ENCODE data around the gene TMED4.
A peak's percentile ranks its signal among the peaks of the same experiment; 100 is the strongest.
"Not testable (repeated sequence)": the region's sequence is repeated elsewhere in the genome, so short reads cannot be mapped to it uniquely, and the experiment has no call there.

Gene TMED4

DNA sequence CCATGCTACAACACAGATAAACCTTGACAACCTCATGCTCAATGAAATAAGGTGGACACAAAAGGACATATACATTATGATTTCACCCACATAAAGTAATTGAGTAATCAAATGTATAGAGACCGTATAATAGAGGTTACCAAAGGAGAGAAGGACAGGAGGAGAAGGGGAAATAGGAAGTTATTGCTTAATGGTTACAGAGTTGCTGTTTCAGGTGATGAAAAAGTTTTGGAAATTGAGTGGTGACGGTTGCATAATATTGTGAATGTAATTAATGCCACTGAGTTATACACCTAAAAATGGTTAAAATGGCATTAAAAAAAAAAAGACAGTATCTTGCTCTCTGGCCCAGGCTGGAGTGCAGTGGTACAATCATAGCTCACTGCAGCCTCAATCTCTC, 22.9 kb upstream of the TMED4 start:
- no peak overlapping the region for H3K9ac ChIP-seq

DNA sequence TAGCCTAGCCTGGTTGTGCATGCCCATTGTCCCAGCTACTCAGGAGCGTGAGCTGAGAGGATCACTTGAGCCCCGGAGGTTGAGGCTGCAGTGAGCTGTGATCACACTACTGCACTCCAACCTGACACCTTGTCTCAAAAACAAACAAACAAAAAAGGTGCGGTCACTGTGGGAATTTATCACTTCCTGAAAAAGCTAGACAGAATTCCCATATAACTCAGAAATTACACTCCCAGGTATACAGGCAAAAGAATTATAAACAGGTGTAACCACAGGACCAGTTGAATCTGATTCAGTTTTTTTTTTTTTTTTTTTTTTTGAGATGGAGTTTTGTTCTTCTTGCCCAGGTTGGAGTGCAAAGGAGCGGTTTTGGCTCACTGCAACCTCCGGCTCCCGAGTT, 21.2 kb upstream of the TMED4 start:
- Histone ChIP-seq H3K4me1 (ENCODE audit: low read depth, poor library complexity, severe bottlenecking) (peaks cover 29% of the 10 kb centered on the region), H4K20me1 (ENCODE audit: insufficient read depth) (no peaks in the 10 kb centered on the region), H3K27ac (no peak overlapping the region), H3K4me2 (no peak overlapping the region), H3K36me3 (ENCODE audit: insufficient read depth) (no peaks in the 10 kb centered on the region), H3K27me3 (ENCODE audit: insufficient read depth, low read depth) (no peaks in the 10 kb centered on the region), H3K79me2 (ENCODE audit: insufficient read depth, low read depth) (peaks cover 12% of the 10 kb centered on the region), H2AFZ (ENCODE audit: low read depth) (no peak overlapping the region), H3K9ac (no peak overlapping the region), H3K4me3 (IDR thresholded peaks at IDR 0.05; ENCODE audit: insufficient read depth, low read depth, low read length) (no peak overlapping the region)
- TF ChIP-seq, protein P1, sequence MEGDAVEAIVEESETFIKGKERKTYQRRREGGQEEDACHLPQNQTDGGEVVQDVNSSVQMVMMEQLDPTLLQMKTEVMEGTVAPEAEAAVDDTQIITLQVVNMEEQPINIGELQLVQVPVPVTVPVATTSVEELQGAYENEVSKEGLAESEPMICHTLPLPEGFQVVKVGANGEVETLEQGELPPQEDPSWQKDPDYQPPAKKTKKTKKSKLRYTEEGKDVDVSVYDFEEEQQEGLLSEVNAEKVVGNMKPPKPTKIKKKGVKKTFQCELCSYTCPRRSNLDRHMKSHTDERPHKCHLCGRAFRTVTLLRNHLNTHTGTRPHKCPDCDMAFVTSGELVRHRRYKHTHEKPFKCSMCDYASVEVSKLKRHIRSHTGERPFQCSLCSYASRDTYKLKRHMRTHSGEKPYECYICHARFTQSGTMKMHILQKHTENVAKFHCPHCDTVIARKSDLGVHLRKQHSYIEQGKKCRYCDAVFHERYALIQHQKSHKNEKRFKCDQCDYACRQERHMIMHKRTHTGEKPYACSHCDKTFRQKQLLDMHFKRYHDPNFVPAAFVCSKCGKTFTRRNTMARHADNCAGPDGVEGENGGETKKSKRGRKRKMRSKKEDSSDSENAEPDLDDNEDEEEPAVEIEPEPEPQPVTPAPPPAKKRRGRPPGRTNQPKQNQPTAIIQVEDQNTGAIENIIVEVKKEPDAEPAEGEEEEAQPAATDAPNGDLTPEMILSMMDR (conservative IDR thresholded peaks at IDR 0.05; ENCODE audit: low read depth, low read length) = no peak

More for the DNA sequence above, 22.9 kb upstream of the TMED4 start:
- Histone ChIP-seq H3K36me3 (ENCODE audit: insufficient read depth) (no peaks in the 10 kb centered on the region), H3K4me1 (ENCODE audit: low read depth, poor library complexity, severe bottlenecking) (peaks cover 27% of the 10 kb centered on the region), H3K4me3 (IDR thresholded peaks at IDR 0.05; ENCODE audit: insufficient read depth, low read depth, low read length) (no peak overlapping the region), H3K27me3 (ENCODE audit: insufficient read depth, low read depth) (no peaks in the 10 kb centered on the region), H2AFZ (ENCODE audit: low read depth) (peak overlapping the region; percentile 62; the same call in 1 of the 2 replicates), H3K4me2 (peak overlapping the region; percentile 89; the same call in 1 of the 2 replicates), H4K20me1 (ENCODE audit: insufficient read depth) (no peaks in the 10 kb centered on the region), H3K79me2 (ENCODE audit: insufficient read depth, low read depth) (peaks cover 29% of the 10 kb centered on the region), H3K27ac (no peak overlapping the region)
- TF ChIP-seq, protein P1 (conservative IDR thresholded peaks at IDR 0.05; ENCODE audit: low read depth, low read length) = no peak

DNA sequence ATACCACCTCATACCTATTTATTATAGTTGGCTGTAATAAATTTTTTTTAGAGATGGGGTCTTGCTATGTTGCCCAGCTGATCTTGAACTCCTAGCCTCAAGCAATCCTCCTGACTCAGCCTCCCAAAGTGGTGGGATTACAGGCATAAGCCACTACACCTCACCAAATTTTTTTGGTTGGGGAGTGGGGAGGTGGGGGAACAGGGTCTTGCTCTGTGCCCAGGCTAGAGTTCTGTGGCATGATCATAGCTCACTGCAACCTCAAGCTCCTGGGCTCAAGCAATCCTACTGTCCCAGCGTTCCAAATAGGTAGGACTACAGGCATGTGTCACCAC, 20.5 kb upstream of the TMED4 start:
- H3K27me3 ChIP-seq (ENCODE audit: insufficient read depth, low read depth) = no peaks in the 10 kb centered on the region
- peaks cover 5% of the 10 kb centered on the region for H3K79me2 ChIP-seq (ENCODE audit: insufficient read depth, low read depth)
- no peak overlapping the region for H3K4me3 ChIP-seq (IDR thresholded peaks at IDR 0.05; ENCODE audit: insufficient read depth, low read depth, low read length)
- no peak overlapping the region for H3K4me2 ChIP-seq
- H3K4me1 ChIP-seq (ENCODE audit: low read depth, poor library complexity, severe bottlenecking) = peaks cover 25% of the 10 kb centered on the region
- no peaks in the 10 kb centered on the region for H4K20me1 ChIP-seq (ENCODE audit: insufficient read depth)
- no peak overlapping the region for H3K27ac ChIP-seq
- TF ChIP-seq, protein P1 (conservative IDR thresholded peaks at IDR 0.05; ENCODE audit: low read depth, low read length) = no peak
- no peak overlapping the region for H2AFZ ChIP-seq (ENCODE audit: low read depth)
- no peak overlapping the region for H3K9ac ChIP-seq
- no peaks in the 10 kb centered on the region for H3K36me3 ChIP-seq (ENCODE audit: insufficient read depth)

DNA sequence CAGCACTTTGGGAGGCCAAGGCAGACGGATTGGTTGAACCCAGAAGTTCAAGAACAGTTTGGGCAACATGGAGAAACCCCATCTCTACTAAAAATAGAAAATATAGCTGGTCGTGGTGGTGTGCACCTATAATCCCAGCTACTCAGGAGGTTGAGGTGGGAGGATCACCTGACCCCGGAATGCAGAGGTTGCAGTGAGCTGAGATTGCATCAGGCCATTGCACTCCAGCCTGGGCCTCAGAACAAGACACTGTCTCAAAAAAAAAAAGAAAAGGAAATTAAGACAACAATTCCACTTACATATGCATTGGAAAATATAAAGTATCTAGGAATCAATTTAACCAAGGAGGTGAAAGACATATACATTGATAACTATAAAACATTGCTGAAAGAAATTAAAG, 17.2 kb upstream of the TMED4 start:
- Histone ChIP-seq H3K27me3 (ENCODE audit: insufficient read depth, low read depth) (no peaks in the 10 kb centered on the region), H3K9ac (no peak overlapping the region), H2AFZ (ENCODE audit: low read depth) (no peak overlapping the region), H3K4me2 (no peak overlapping the region), H3K79me2 (ENCODE audit: insufficient read depth, low read depth) (no peaks in the 10 kb centered on the region), H3K4me1 (ENCODE audit: low read depth, poor library complexity, severe bottlenecking) (peaks cover 19% of the 10 kb centered on the region), H4K20me1 (ENCODE audit: insufficient read depth) (no peaks in the 10 kb centered on the region), H3K27ac (no peak overlapping the region), H3K36me3 (ENCODE audit: insufficient read depth) (no peaks in the 10 kb centered on the region), H3K4me3 (IDR thresholded peaks at IDR 0.05; ENCODE audit: insufficient read depth, low read depth, low read length) (no peak overlapping the region)
- TF ChIP-seq, protein P1 (conservative IDR thresholded peaks at IDR 0.05; ENCODE audit: low read depth, low read length) = no peak

DNA sequence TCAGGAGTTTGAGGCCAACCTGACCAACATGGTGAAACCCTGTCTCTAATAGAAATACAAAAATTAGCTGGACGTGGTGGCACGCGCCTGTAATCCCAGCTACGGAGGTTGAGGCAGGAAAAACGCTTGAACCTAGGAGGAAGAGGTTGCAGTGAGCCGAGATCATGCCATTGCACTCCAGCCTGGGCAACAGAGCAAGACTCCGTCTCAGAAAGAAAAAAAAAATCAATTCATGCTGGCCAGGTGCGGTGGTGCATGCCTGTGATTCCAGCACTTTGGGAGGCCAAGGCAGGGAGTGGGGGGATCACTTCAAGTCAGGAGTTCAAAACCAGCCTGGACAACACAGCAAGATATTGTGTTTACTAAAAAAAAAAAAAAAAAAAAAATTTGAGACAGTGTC, 15.2 kb upstream of the TMED4 start:
- H3K36me3 ChIP-seq (ENCODE audit: insufficient read depth); H3K79me2 ChIP-seq (ENCODE audit: insufficient read depth, low read depth); H3K27me3 ChIP-seq (ENCODE audit: insufficient read depth, low read depth); H3K4me2 ChIP-seq; H3K9ac ChIP-seq; H4K20me1 ChIP-seq (ENCODE audit: insufficient read depth); H3K27ac ChIP-seq; H3K4me3 ChIP-seq (IDR thresholded peaks at IDR 0.05; ENCODE audit: insufficient read depth, low read depth, low read length); H2AFZ ChIP-seq (ENCODE audit: low read depth): not testable (repeated sequence)
- H3K4me1 ChIP-seq (ENCODE audit: low read depth, poor library complexity, severe bottlenecking) = peaks cover 15% of the 10 kb centered on the region

All from KMS-11 (cell line).